Loucy (cell line): Measurements from ENCODE around the gene MCM5.

ENCODE experiments used
- H2AFZ ChIP-seq: fragments of 200-600 bp; sonication (generic); 2 replicates; pipeline ENCODE4 v1.6.0; 2016; ENCODE audit warnings: antibody characterized with exemption, mild to moderate bottlenecking, low read length, moderate library complexity
- H3F3A ChIP-seq: fragments of 200-600 bp; 2 replicates; pipeline ENCODE4 v1.6.0; 2016; ENCODE audit warnings: antibody characterized with exemption, low read depth, mild to moderate bottlenecking
- H3K27me3 ChIP-seq: fragments of 200-600 bp; sonication (generic); 2 replicates; pipeline ENCODE4 v1.6.1; 2014; ENCODE audit warnings: low read length, mild to moderate bottlenecking; ENCODE audit not compliant: insufficient read depth, poor library complexity, severe bottlenecking
- H3K36me3 ChIP-seq: fragments of 200-600 bp; sonication (generic); 2 replicates; pipeline ENCODE4 v1.6.1; 2016; ENCODE audit warnings: low read length; ENCODE audit not compliant: insufficient read depth
- H3K4me1 ChIP-seq: fragments of 200-600 bp; sonication (generic); 2 replicates; pipeline ENCODE4 v1.5.1; 2014; ENCODE audit warnings: low read length, mild to moderate bottlenecking; ENCODE audit not compliant: insufficient read depth, poor library complexity, severe bottlenecking
- H3K4me2 ChIP-seq: fragments of 200-600 bp; sonication (generic); 2 replicates; pipeline ENCODE4 v1.6.0; 2014; ENCODE audit warnings: antibody characterized with exemption, low read length, low read depth, mild to moderate bottlenecking; ENCODE audit not compliant: poor library complexity, severe bottlenecking
- H3K4me3 ChIP-seq: fragments of 200-600 bp; sonication (generic); 2 replicates; pipeline ENCODE4 v1.5.1; 2014; ENCODE audit warnings: low read length, mild to moderate bottlenecking, mixed read lengths; ENCODE audit not compliant: poor library complexity, severe bottlenecking
- H3K79me2 ChIP-seq: fragments of 200-600 bp; sonication (generic); 2 replicates; pipeline ENCODE4 v1.6.1; 2014; ENCODE audit warnings: low read length; ENCODE audit not compliant: insufficient read depth
- H3K9ac ChIP-seq: fragments of 200-600 bp; sonication (generic); 2 replicates; pipeline ENCODE4 v1.6.0; 2014; ENCODE audit warnings: mild to moderate bottlenecking, low read depth, low read length, moderate library complexity; ENCODE audit not compliant: poor library complexity, severe bottlenecking
- H3K9me2 ChIP-seq: fragments of 200-600 bp; sonication (generic); replicated peaks from 2 replicates; pipeline ENCODE4 v1.6.1; 2016; ENCODE audit warnings: low read depth, low read length, mixed read lengths
- H3K9me3 ChIP-seq: fragments of 200-600 bp; sonication (generic); 2 replicates; pipeline ENCODE4 v1.6.1; 2014; ENCODE audit warnings: mild to moderate bottlenecking, antibody characterized with exemption, low read length, low read depth; ENCODE audit not compliant: insufficient read depth
- H4K20me1 ChIP-seq: fragments of 200-600 bp; sonication (generic); 2 replicates; pipeline ENCODE4 v1.6.0; 2014; ENCODE audit warnings: antibody characterized with exemption, low read length, mild to moderate bottlenecking; ENCODE audit not compliant: insufficient read depth, poor library complexity, severe bottlenecking
- EZH2phosphoT487 ChIP-seq: fragments of 200-600 bp; IDR thresholded peaks from 2 replicates; pipeline ENCODE4 v1.6.1; 2018; ENCODE audit warnings: antibody characterized with exemption, mild to moderate bottlenecking, moderate library complexity, borderline replicate concordance
- TF ChIP-seq, protein P1 (sequence below): fragments of 200-600 bp; sonication (generic); conservative IDR thresholded peaks from 2 replicates; pipeline ENCODE4 v1.5.1; 2014; ENCODE audit warnings: mild to moderate bottlenecking, antibody characterized with exemption, low read length

MCM5 gene

GRCh38 chr22:35446365-35446764, 46.4 kb downstream of the MCM5 start:
- H3K9me3 ChIP-seq, result no peaks in the 10 kb centered on the region
- H3K27me3 ChIP-seq, result no peaks in the 10 kb centered on the region
- H4K20me1 ChIP-seq, result no peaks in the 10 kb centered on the region
- no peak for TF ChIP-seq EZH2phosphoT487
- TF ChIP-seq, protein P1, sequence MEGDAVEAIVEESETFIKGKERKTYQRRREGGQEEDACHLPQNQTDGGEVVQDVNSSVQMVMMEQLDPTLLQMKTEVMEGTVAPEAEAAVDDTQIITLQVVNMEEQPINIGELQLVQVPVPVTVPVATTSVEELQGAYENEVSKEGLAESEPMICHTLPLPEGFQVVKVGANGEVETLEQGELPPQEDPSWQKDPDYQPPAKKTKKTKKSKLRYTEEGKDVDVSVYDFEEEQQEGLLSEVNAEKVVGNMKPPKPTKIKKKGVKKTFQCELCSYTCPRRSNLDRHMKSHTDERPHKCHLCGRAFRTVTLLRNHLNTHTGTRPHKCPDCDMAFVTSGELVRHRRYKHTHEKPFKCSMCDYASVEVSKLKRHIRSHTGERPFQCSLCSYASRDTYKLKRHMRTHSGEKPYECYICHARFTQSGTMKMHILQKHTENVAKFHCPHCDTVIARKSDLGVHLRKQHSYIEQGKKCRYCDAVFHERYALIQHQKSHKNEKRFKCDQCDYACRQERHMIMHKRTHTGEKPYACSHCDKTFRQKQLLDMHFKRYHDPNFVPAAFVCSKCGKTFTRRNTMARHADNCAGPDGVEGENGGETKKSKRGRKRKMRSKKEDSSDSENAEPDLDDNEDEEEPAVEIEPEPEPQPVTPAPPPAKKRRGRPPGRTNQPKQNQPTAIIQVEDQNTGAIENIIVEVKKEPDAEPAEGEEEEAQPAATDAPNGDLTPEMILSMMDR, result no peak
- H3K4me2 ChIP-seq, result no peak overlapping the region
- H3K9ac ChIP-seq, result no peak overlapping the region
- no peak overlapping the region for H3K4me3 ChIP-seq
- H3K4me1 ChIP-seq, result peaks cover 9% of the 10 kb centered on the region
- H3K36me3 ChIP-seq, result peaks cover 15% of the 10 kb centered on the region; the same call in 1 of the 2 replicates
- H3K9me2 ChIP-seq, result no peaks in the 10 kb centered on the region
- H3F3A ChIP-seq, result no peaks in the 10 kb centered on the region
- no peak overlapping the region for H2AFZ ChIP-seq
- no peaks in the 10 kb centered on the region for H3K79me2 ChIP-seq

GRCh38 chr22:35448523-35448922, 48.6 kb downstream of the MCM5 start:
- H4K20me1 ChIP-seq, result no peaks in the 10 kb centered on the region
- TF ChIP-seq, protein P1, result no peak
- TF ChIP-seq EZH2phosphoT487, result no peak
- peaks cover 9% of the 10 kb centered on the region for H3K4me1 ChIP-seq
- no peaks in the 10 kb centered on the region for H3K27me3 ChIP-seq
- no peaks in the 10 kb centered on the region for H3K9me2 ChIP-seq
- no peak overlapping the region for H3K4me3 ChIP-seq
- H3K79me2 ChIP-seq, result no peaks in the 10 kb centered on the region
- H2AFZ ChIP-seq, result no peak overlapping the region
- H3F3A ChIP-seq, result no peaks in the 10 kb centered on the region
- H3K4me2 ChIP-seq, result no peak overlapping the region
- peaks cover 15% of the 10 kb centered on the region; the same call in 1 of the 2 replicates for H3K36me3 ChIP-seq
- H3K9ac ChIP-seq, result no peak overlapping the region
- H3K9me3 ChIP-seq, result no peaks in the 10 kb centered on the region

DNA sequence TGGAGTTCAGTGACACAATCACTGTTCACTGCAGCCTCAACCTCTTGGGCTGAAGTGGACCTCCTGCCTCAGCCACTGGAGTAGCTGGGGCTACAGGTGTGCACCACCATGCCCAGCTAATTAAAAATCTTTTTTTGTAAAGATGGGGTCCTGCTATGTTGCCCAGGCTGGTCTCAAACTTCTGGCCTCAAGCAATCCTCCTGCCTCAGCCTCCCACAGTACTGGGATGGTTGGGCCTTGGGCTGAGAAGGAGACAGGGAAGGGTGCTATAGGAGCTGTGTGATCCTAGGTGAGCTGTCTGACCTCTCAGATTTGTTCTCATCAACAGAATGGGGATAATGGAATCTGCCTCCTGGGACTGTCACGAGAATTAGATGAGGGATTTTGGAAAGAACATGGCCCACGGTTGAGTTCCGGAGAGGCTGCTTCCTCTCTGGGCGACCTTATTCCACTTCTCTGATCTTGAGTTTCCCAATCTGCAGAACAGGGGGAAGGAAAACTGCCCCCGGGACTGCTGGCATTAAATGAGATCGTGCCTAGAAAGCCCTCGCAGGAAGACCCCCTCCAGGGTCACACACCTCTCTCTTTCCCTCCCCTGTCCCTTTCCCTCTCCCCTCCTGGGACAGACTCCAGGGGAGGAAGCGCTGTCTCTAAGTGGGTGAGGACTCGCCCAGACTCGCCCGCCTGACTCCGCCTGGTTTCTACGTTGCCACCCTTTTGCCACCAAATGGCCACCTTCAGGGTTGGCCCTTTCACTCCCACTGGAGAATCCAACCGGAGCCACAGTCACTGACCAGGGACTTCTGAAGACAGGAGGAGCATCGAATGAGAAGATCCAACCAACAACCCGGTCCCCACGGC, 50.1 kb downstream of the MCM5 start:
- Histone ChIP-seq H3K36me3 (peaks cover 15% of the 10 kb centered on the region; the same call in 1 of the 2 replicates), H3F3A (no peaks in the 10 kb centered on the region), H3K4me3 (no peak overlapping the region), H3K27me3 (no peaks in the 10 kb centered on the region), H3K4me2 (no peak overlapping the region), H3K4me1 (no peaks in the 10 kb centered on the region), H3K9ac (no peak overlapping the region), H3K79me2 (no peaks in the 10 kb centered on the region), H4K20me1 (no peaks in the 10 kb centered on the region), H3K9me2 (no peaks in the 10 kb centered on the region), H3K9me3 (no peaks in the 10 kb centered on the region), H2AFZ (no peak overlapping the region)
- no peak for TF ChIP-seq EZH2phosphoT487
- TF ChIP-seq, protein P1, result no peak
